Measurements from ENCODE around the gene TBC1D24. TPM values are rescaled to one million over a fixed set of nuclear protein-coding genes. Genes with fewer than 3 reads are reported as not detected.
A peak's percentile ranks its signal among the peaks of the same experiment; 100 is the strongest.
"Not testable (repeated sequence)": the region's sequence is repeated elsewhere in the genome, so short reads cannot be mapped to it uniquely, and the experiment has no call there.

TBC1D24 gene
- total RNA-seq, 4 donors from 2014 or later: 5.6 to 16.2 (median 13.6) TPM

GRCh38 chr16:2475413-2476344 is 752 bp downstream of the TBC1D24 start:
- DNase-seq: peak in 1 of 3 donors; percentile 37
- Histone ChIP-seq H3K4me1 (peaks cover 0 to 44% (median 21%) of the 10 kb centered on the region in 4 donors), H3K27ac (peak overlapping the region in 2 of 4 donors; percentile 82 to 86), H3K27me3 (peaks cover 0 to 19% of the 10 kb centered on the region in 2 donors), H3K9me3 (no peaks in the 10 kb centered on the region), H3K4me3 (peak overlapping the region; percentile 84 to 91 (median 86)), H3K36me3 (no peaks in the 10 kb centered on the region)
- TF ChIP-seq CTCF (IDR thresholded peaks at IDR 0.05) (no peak), POLR2A (IDR thresholded peaks at IDR 0.05) (no peak)

DNA sequence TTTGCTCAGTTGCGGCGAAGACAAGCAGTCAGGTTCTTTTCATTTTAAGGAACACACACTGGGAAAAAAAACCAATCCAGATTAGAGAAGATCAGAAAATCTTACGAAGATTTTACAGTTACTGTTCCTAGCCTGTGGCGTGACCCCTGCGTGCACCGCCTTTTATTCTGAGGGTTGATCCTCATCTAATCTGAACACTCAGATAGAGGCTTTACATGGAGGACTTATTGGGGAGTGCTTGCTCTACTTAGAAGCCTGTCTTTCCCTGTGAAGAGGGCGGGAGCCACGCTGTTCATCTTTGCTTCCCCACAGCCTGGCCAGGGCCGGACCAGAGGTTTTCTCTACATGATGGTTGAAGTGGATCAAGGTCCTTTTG is 1.4 kb downstream of the TBC1D24 start:
- H3K9me3 ChIP-seq: no peaks in the 10 kb centered on the region
- no peak overlapping the region for H3K4me3 ChIP-seq
- H3K4me1 ChIP-seq: peaks cover 0 to 37% (median 19%) of the 10 kb centered on the region in 4 donors
- peaks cover 0 to 12% of the 10 kb centered on the region in 2 donors for H3K27me3 ChIP-seq
- H3K36me3 ChIP-seq: no peaks in the 10 kb centered on the region
- H3K27ac ChIP-seq: no peak overlapping the region
- no peak for TF ChIP-seq POLR2A (IDR thresholded peaks at IDR 0.05)
- no peak for TF ChIP-seq CTCF (IDR thresholded peaks at IDR 0.05)
- no peak for DNase-seq

- no peak for DNase-seq
- peaks cover 0 to 8% of the 10 kb centered on the region in 2 donors for H3K27me3 ChIP-seq
- peaks cover 0 to 33% (median 16%) of the 10 kb centered on the region in 4 donors for H3K4me1 ChIP-seq
- H3K4me3 ChIP-seq: no peak overlapping the region
- no peaks in the 10 kb centered on the region for H3K9me3 ChIP-seq
- H3K36me3 ChIP-seq: no peaks in the 10 kb centered on the region
- H3K27ac ChIP-seq: no peak overlapping the region
- TF ChIP-seq CTCF (IDR thresholded peaks at IDR 0.05): no peak
- TF ChIP-seq POLR2A (IDR thresholded peaks at IDR 0.05): no peak
Observed at GRCh38 chr16:2476741-2477140, 1.8 kb downstream of the TBC1D24 start.

GRCh38 chr16:2477327-2477726 is 2.4 kb downstream of the TBC1D24 start:
- TF ChIP-seq CTCF (IDR thresholded peaks at IDR 0.05): no peak
- TF ChIP-seq POLR2A (IDR thresholded peaks at IDR 0.05): no peak
- H3K27me3 ChIP-seq: peaks cover 0 to 3% of the 10 kb centered on the region in 2 donors
- no peak overlapping the region for H3K4me3 ChIP-seq
- peaks cover 0 to 28% (median 14%) of the 10 kb centered on the region in 4 donors for H3K4me1 ChIP-seq
- H3K27ac ChIP-seq: no peak overlapping the region
- H3K9me3 ChIP-seq: no peaks in the 10 kb centered on the region
- no peak for DNase-seq
- H3K36me3 ChIP-seq: no peaks in the 10 kb centered on the region

GRCh38 chr16:2478279-2478678 is 3.4 kb downstream of the TBC1D24 start:
- no peaks in the 10 kb centered on the region for H3K36me3 ChIP-seq
- no peak for DNase-seq
- H3K27me3 ChIP-seq: no peaks in the 10 kb centered on the region
- peaks cover 0 to 25% (median 13%) of the 10 kb centered on the region in 4 donors for H3K4me1 ChIP-seq
- H3K9me3 ChIP-seq: no peaks in the 10 kb centered on the region
- no peak overlapping the region for H3K4me3 ChIP-seq
- no peak for TF ChIP-seq POLR2A (IDR thresholded peaks at IDR 0.05)
- TF ChIP-seq CTCF (IDR thresholded peaks at IDR 0.05): no peak
- H3K27ac ChIP-seq: no peak overlapping the region

GRCh38 chr16:2479996-2480395 is 5.1 kb downstream of the TBC1D24 start:
- not testable (repeated sequence) for DNase-seq, H3K27ac ChIP-seq, H3K36me3 ChIP-seq, H3K9me3 ChIP-seq, H3K4me3 ChIP-seq, H3K27me3 ChIP-seq
- peaks cover 0 to 24% (median 4%) of the 10 kb centered on the region in 4 donors for H3K4me1 ChIP-seq
